GM04504 (cell line): ENCODE measurements around the gene ALKBH6.
"Not testable (repeated sequence)": the region's sequence is repeated elsewhere in the genome, so short reads cannot be mapped to it uniquely, and the experiment has no call there.

ENCODE experiments used
- DNase-seq: peaks from one replicate; pipeline ENCODE4 v3.0.0-alpha.2; 2012; ENCODE audit warnings: low read depth

ALKBH6 gene

GRCh38 chr19:35992907-35993765 lies 20.9 kb downstream of the ALKBH6 start:
- no peak for DNase-seq

DNA sequence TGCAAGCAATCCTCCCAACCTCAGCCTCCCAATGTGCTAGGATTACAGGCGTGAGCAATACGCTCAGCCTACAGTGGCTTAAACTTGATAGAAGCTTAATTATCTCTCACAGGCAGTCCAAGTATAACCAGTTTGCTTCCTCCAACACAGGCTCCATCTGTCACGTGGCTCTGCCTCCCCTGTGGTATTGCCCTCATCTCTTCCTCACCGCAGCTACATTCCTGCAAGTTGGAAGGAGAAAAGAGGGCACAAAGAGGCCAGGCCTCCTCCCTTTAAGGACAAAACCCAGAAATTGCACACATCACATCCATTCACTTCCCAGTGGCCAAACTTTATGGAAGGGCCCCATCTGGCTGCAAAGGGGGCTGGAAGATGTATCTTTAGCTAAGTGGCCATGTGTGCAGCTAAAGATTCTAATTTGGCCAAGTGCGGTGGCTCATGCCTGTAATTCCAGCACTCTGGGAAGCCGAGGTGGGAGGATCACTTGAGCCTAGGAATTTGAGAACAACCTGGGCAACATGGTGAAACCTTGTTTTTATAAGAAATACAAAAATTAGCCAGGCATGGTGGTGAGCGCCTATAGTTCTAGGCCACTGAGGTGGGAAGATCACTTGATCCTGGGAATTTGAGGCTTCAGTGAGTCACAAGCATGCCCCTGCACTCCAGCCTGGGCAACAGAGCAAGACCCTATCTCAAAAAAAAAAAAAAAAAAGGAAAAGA lies 22.1 kb downstream of the ALKBH6 start:
- DNase-seq: no peak

- DNase-seq: no peak
These were observed 23.0 kb downstream of the ALKBH6 start for GRCh38 chr19:35990771-35991730.

- DNase-seq: no peak
These were observed 23.9 kb downstream of the ALKBH6 start for GRCh38 chr19:35990156-35990555.

GRCh38 chr19:35988824-35989223 lies 25.2 kb downstream of the ALKBH6 start:
- DNase-seq: no peak

DNA sequence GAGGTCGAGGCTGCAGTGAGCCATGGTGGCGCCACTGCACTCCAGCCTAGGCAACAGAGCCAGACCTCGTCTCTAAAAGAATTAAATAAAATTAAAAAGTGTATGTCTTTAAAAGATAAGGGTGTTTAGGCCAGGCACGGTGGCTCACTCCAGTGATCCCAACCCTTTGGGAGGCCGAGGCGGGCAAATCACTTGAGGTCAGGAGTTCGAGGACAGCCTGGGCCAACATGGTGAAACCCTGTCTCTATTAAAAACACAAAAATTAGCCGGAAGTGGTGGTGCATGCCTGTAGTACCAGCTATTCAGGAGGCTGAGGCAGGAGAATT lies 26.5 kb downstream of the ALKBH6 start:
- DNase-seq: no peak

- DNase-seq: no peak
These were observed 27.1 kb downstream of the ALKBH6 start for GRCh38 chr19:35986664-35987570.

GRCh38 chr19:35986111-35986510 lies 27.9 kb downstream of the ALKBH6 start:
- DNase-seq: no peak

DNA sequence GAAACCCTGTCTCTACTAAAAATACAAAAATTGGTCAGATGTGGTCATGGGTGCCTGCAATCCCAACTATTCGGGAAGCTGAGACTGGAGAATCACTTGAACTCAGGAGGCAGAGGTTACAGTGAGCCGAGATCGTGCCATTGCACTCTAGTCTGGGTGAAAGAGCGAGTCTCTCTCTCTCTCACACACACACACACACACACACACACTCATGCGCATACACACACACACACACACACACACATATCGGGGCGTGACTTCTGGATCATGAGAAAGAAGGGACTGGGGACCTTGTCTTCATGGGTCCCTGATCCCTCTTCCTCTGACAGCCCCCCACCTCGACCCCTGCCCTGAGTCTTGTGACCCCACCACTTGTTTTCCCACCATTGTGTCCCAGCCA lies 30.8 kb downstream of the ALKBH6 start:
- DNase-seq: no peak

DNA sequence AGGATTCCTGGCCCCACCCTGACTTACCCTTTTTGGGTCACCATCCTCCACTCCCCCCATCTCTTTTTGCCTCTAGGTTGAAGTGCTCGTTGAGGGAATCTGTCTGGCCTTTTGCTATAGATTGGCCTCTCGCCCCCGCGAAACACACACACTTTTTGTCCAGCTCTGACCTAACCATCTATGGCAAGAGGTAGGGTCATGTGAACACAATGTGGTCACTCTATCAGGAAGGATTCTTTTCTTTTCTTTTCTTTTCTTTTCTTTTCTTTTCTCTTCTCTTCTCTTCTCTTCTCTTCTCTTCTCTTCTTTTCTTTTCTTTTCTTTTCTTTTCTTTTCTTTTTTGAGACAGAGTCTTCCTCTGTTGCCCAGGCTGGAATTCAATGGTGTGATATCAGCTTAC lies 33.0 kb downstream of the ALKBH6 start:
- DNase-seq: not testable (repeated sequence)

- DNase-seq: no peak
These were observed 35.1 kb downstream of the ALKBH6 start for GRCh38 chr19:35978832-35979365.

DNA sequence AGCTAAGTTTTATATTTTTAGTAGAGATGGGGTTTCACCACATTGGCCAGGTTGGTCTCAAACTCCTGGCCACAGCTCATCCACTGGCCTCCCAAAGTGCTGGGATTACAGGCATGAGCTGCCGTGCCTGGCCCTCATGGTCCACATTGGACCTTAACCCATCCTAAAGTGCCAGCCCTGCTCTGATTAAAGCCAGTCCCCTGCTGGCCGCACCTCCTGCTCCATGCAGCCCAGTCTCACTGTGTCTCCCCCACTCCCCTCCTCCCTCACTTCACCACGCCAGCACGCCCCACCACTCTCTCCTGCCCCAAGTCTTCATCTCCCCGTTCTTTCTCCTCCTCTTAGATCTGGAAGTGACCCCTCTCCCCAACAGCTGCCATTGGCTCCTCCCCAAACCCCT lies 35.7 kb downstream of the ALKBH6 start:
- no peak for DNase-seq

- DNase-seq: no peak
These were observed 36.4 kb downstream of the ALKBH6 start for GRCh38 chr19:35977446-35978222.

DNA sequence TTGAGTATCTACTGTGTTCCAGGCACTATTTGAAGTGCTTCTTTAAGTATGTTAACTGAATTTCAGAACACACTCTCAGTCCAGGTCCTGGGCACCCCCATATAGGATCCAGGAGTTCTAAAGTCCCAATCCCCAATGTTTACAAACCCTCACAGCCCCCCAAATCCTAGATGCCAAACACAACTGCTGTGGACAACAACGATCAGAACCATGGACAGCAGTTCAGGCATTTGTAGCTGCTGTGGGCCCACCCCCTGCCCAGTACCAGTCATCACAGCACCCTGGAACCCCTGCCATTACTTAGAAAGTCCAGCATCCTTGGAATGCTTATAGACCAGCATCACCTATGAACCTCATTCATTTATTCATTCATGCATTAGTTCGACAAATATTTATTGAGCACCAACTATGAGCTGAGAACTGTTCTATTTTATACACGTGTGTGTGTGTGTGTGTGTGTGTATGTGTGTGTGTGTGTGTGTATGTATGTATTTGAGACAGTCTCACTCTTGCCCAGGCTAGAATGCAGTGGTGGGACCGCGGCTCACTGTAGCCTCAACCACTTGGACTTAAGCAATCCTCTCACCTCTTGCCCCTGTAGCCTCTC lies 38.3 kb downstream of the ALKBH6 start:
- no peak for DNase-seq

GRCh38 chr19:35973487-35973886 lies 40.5 kb downstream of the ALKBH6 start:
- DNase-seq: no peak

DNA sequence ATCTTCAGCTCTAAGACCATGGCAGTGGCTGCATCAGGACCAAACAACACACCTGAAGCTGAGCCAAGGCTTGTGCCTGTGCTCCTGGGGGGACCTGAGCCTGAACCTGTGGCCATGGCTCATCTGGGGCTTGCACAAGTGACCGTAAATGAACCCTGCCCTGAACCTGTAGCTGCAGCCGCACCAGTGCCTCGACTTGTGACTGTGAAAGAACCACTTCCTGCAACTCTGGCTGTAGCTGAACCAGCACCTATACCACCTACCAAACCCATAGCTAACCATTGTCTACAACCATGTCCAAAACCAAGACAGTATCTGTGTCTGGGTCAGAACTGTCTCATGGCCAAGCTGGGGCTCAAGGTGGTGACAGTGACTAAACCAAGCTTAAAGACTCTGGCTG lies 47.2 kb downstream of the ALKBH6 start:
- no peak for DNase-seq

- DNase-seq: peak; percentile 27
These were observed 50.5 kb downstream of the ALKBH6 start for GRCh38 chr19:35963514-35963913.

DNA sequence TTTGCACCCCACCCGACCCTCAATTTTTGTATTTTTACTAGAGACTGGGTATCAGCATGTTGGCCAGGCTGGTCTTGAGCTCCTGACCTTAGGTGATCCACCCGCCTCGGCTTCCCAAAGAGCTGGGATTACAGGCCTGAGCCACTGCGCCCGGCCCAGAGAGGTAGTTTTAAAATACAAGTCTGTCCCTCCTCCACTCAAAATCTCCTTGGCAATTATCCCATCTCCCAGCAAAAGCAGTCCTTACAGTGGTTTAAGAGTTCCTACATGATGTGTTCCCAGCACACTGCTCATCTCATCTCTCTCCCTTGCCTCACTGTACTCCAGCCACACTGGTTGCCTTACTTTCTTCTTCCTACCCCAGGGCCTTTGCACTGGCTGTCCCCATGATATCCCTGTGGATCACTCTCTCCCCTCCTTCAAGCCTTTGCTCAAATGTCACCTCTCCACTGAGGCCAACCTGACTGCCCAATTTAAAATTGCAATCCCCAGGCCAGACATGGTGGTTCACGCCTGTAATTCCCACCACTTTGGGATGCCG lies 53.5 kb downstream of the ALKBH6 start:
- no peak for DNase-seq

DNA sequence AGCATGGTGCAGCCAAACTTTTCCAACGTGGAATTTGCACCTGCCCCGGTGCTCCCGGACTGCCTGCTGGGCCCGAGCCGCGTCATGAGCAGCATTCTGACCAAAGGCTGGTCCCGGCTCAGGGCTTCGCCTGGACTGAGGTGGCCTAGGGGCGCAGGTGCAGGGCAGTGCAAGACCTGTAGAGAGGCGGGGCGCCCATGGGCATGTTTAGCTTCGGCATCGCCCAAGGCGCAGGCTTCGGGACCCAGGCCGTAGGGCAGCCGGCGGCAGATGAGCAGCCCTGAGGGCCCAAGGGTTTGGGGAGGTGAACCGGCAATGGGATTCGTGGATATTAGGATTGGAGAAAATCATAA lies 54.1 kb downstream of the ALKBH6 start:
- no peak for DNase-seq
